Hepatocyte (in vitro differentiated cells): ENCODE data around the gene SAP30BP. TPM values are rescaled to one million over a fixed set of nuclear protein-coding genes. Genes with fewer than 3 reads are reported as not detected.

Experiments used
- DNase-seq: peaks from one replicate; pipeline ENCODE4 v3.0.0-alpha.2; 2016; ENCODE audit warnings: low spot score
- H2AFZ ChIP-seq: fragments of 200-600 bp; sonication (generic); 2 replicates; pipeline ENCODE4 v1.6.0; 2016; ENCODE audit warnings: antibody characterized with exemption, mild to moderate bottlenecking
- H3K27ac ChIP-seq: fragments of 200-600 bp; sonication (generic); 2 replicates; pipeline ENCODE4 v1.5.1; 2016; ENCODE audit warnings: mild to moderate bottlenecking
- H3K27me3 ChIP-seq: fragments of 200-600 bp; sonication (generic); 2 replicates; pipeline ENCODE4 v1.6.1; 2016
- H3K36me3 ChIP-seq: fragments of 200-600 bp; sonication (generic); replicated peaks from 2 replicates; pipeline ENCODE4 v1.5.1; 2016; ENCODE audit warnings: low read depth; ENCODE audit not compliant: insufficient read depth
- H3K4me1 ChIP-seq: fragments of 200-600 bp; sonication (generic); 2 replicates; pipeline ENCODE4 v1.5.1; 2016; ENCODE audit warnings: mild to moderate bottlenecking, moderate library complexity; ENCODE audit not compliant: insufficient read depth
- H3K4me2 ChIP-seq: fragments of 200-600 bp; sonication (generic); 2 replicates; pipeline ENCODE4 v1.6.0; 2016
- H3K4me3 ChIP-seq: fragments of 200-600 bp; sonication (generic); 2 replicates; pipeline ENCODE4 v1.5.1; 2016; ENCODE audit warnings: mild to moderate bottlenecking
- H3K79me2 ChIP-seq: fragments of 200-600 bp; sonication (generic); 2 replicates; pipeline ENCODE4 v1.6.0; 2017; ENCODE audit warnings: mild to moderate bottlenecking
- H3K9me2 ChIP-seq: fragments of 200-600 bp; sonication (generic); replicated peaks from 2 replicates; pipeline ENCODE4 v1.6.0; 2017; ENCODE audit warnings: mild to moderate bottlenecking; ENCODE audit not compliant: insufficient read depth
- H3K9me3 ChIP-seq: fragments of 200-600 bp; sonication (generic); 2 replicates; pipeline ENCODE4 v1.5.1; 2016; ENCODE audit warnings: low read depth, mild to moderate bottlenecking
- H4K20me1 ChIP-seq: fragments of 200-600 bp; sonication (generic); 2 replicates; pipeline ENCODE4 v1.6.0; 2016; ENCODE audit warnings: mild to moderate bottlenecking; ENCODE audit not compliant: insufficient read depth, poor library complexity, severe bottlenecking
- CTCF ChIP-seq: fragments of 200-600 bp; sonication (generic); IDR thresholded peaks from 2 replicates; pipeline ENCODE4 v1.5.1; 2016; ENCODE audit warnings: antibody characterized with exemption, mild to moderate bottlenecking; ENCODE audit not compliant: poor library complexity
- EZH2 ChIP-seq: fragments of 200-600 bp; sonication (generic); IDR thresholded peaks from 2 replicates; pipeline ENCODE4 v1.6.1; 2016; ENCODE audit warnings: antibody characterized with exemption, mild to moderate bottlenecking, borderline replicate concordance
- EZH2phosphoT487 ChIP-seq: fragments of 200-600 bp; sonication (generic); IDR thresholded peaks from one replicate; pipeline ENCODE4 v1.6.1; 2018; ENCODE audit warnings: antibody characterized with exemption, mild to moderate bottlenecking, low read depth, moderate library complexity; ENCODE audit not compliant: unreplicated experiment, severe bottlenecking
- WGBS: methylation state at CpG from one replicate; pipeline ENCODE4 v1.1.6; 2016; ENCODE audit warnings: low lambda C conversion rate; ENCODE audit errors: missing lambda C conversion rate; 5-methylcytosine and 5-hydroxymethylcytosine counted together
- polyA plus RNA-seq: library from polyadenylated mRNA; unstranded; fragments of >200 nt; fragmentation: Nextera tagmentation; extraction: Ambion mirVana; gene quantifications from 2 replicates; pipeline ENCODE4 v1.2.1, GENCODE V29; 2016
- total RNA-seq: library from RNA; depleted of rRNA; stranded (reverse); fragments of >200 nt; gene quantifications from 2 replicates; pipeline ENCODE4 v1.2.3, GENCODE V29; 2014

The SAP30BP gene
- total and polyA plus RNA-seq, 2 experiments from 2014 or later = 67.5 to 89.9 TPM

DNA sequence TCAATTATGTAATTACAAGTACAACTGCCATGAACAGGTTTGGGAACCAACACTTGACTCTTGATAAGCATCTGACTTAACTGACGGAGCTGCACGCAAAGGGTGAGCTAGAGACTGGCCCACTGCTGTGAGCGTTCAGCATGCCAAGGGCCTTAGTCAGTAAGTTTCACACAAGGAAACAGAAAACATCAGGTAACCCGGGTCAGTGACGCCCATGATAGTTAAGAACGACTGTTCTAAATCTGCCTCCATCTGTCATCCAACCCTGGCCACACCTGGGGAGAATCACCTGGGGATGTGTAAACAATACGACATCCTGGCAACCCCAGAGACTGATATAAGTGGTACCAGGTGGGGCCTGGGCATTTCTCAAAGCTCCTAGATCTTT lies 21.6 kb upstream of the SAP30BP start:
- Histone ChIP-seq H3K27ac (peak overlapping the region; percentile 100), H3K4me3 (no peak overlapping the region), H3K27me3 (no peaks in the 10 kb centered on the region), H4K20me1 (no peaks in the 10 kb centered on the region), H2AFZ (no peak overlapping the region), H3K36me3 (no peaks in the 10 kb centered on the region), H3K9me2 (no peaks in the 10 kb centered on the region), H3K9me3 (no peaks in the 10 kb centered on the region), H3K4me2 (peak overlapping the region; percentile 57), H3K79me2 (peaks cover 8% of the 10 kb centered on the region), H3K4me1 (peaks cover 31% of the 10 kb centered on the region)
- WGBS = 38% methylated on average over 7 of the region's 7 CpGs
- TF ChIP-seq CTCF = no peak
- TF ChIP-seq EZH2phosphoT487 = no peak
- TF ChIP-seq EZH2 = no peak
- peak; percentile 93 for DNase-seq

DNA sequence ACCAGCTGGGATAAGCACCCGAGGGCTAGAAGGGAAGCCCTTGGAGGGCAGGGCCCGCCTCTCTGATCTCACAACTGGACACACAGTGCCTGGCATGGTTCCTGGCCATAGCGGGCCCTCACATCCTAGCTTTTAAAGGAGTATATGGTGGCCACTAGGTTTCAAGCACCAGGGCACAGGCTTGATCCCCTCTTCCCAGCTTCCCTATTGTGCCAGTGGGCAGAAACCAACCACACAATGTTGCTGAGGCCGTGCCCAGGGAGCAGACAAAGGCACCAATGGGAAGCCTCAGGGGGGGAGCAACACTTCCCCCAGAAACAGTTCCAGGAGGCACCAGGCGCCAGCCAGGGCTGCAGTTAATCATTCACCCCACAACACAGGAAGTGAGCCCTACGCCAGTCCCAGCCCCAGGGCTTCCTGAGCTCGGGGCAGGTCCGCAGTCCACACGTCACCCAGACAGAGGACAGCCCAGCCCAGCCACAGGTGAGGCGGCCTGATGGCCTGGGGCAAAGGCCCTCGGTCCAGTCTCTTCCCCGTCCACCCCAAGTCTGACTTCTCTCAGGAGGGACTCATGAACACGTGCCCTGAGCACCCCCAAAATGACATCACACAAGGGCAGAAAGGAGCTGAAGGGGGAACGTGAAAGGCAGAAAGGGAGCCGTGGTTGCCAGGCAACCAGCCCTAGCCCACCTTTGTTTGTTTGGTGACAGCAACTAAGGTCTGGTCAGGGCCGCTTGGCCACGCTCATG lies 21.1 kb upstream of the SAP30BP start:
- TF ChIP-seq CTCF (no peak), EZH2phosphoT487 (no peak), EZH2 (no peak)
- Histone ChIP-seq H3K27me3 (no peaks in the 10 kb centered on the region), H3K27ac (peak overlapping the region; percentile 100), H3K4me3 (no peak overlapping the region), H4K20me1 (no peaks in the 10 kb centered on the region), H3K79me2 (peaks cover 8% of the 10 kb centered on the region), H3K4me2 (peak overlapping the region; percentile 57), H3K9me2 (no peaks in the 10 kb centered on the region), H3K4me1 (peaks cover 31% of the 10 kb centered on the region), H3K9me3 (no peaks in the 10 kb centered on the region), H2AFZ (no peak overlapping the region), H3K36me3 (no peaks in the 10 kb centered on the region)
- WGBS = 53% methylated on average over 17 of the region's 17 CpGs
- DNase-seq = peak; percentile 93

DNA sequence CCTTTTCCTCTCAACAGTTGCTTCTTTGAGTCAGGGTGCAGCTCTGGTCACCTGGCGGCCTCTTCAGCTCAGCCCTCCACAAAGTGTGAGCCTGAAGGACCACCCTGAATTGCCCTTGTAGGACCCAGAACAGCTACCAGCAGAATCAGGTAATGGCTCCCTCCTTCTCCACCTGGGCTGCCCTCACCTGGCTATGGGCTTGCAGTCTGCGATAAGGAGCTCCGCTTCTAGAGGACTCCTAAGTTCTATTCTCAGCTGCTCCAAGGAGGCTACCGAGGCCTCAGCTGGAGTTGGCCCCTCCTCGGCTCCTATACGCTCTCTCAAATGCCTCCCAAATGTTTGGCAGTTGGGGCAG lies 20.5 kb upstream of the SAP30BP start:
- TF ChIP-seq EZH2phosphoT487 (no peak), EZH2 (no peak), CTCF (no peak)
- Histone ChIP-seq H3K27ac (peak overlapping the region; percentile 100), H3K9me3 (no peaks in the 10 kb centered on the region), H3K4me1 (peaks cover 31% of the 10 kb centered on the region), H4K20me1 (no peaks in the 10 kb centered on the region), H3K36me3 (no peaks in the 10 kb centered on the region), H3K27me3 (no peaks in the 10 kb centered on the region), H3K9me2 (no peaks in the 10 kb centered on the region), H2AFZ (no peak overlapping the region), H3K4me3 (no peak overlapping the region), H3K79me2 (peaks cover 8% of the 10 kb centered on the region), H3K4me2 (peak overlapping the region; percentile 49)
- no peak for DNase-seq
- 88% methylated on average over 6 of the region's 6 CpGs for WGBS
